HepG2 (cell line): ENCODE data around the gene RIPK1. TPM values are rescaled to one million over a fixed set of nuclear protein-coding genes. Genes with fewer than 3 reads are reported as not detected.

ENCODE experiments used
- ATF1 ChIP-seq: IDR thresholded peaks from 2 replicates; pipeline ENCODE4 v1.6.1; 2016; ENCODE audit warnings: mild to moderate bottlenecking, control low read depth
- MXI1 ChIP-seq: IDR thresholded peaks from 3 replicates; pipeline ENCODE4 v1.6.1; 2012; ENCODE audit warnings: low read depth, low read length, inconsistent platforms, borderline replicate concordance
- NFE2 ChIP-seq: sonication (generic); formaldehyde crosslinking; IDR thresholded peaks from 2 replicates; pipeline ENCODE4 v1.4.0; 2020; ENCODE audit warnings: missing genetic modification reagents
- NONO ChIP-seq, 2 experiments: fragments of 450-650 bp in 1 of 2; sonication (generic) in 1 of 2; formaldehyde crosslinking in 1 of 2; IDR thresholded peaks in 1 of 2; conservative IDR thresholded peaks in 1 of 2; 2 replicates each; pipeline versions ENCODE4 v1.6.1 to v1.8.0; 2017 to 2022; ENCODE audit warnings: mild to moderate bottlenecking in 1 of 2, missing genetic modification reagents in 1 of 2, moderate library complexity in 1 of 2
- POLR2AphosphoS2 ChIP-seq: IDR thresholded peaks from 2 replicates; pipeline ENCODE4 v1.6.1; 2011; ENCODE audit warnings: low read depth, low read length, improper control_type of control experiment
- TSC22D2 ChIP-seq: sonication (generic); formaldehyde crosslinking; IDR thresholded peaks from 2 replicates; pipeline ENCODE4 v1.5.1; 2020; ENCODE audit warnings: missing genetic modification reagents, mild to moderate bottlenecking, borderline replicate concordance
- ZNF253 ChIP-seq: sonication (generic); formaldehyde crosslinking; IDR thresholded peaks from 2 replicates; pipeline ENCODE4 v1.8.0; 2022; ENCODE audit warnings: mild to moderate bottlenecking, missing genetic modification reagents, borderline replicate concordance
- ZNF264 ChIP-seq: sonication (generic); formaldehyde crosslinking; IDR thresholded peaks from 2 replicates; pipeline ENCODE4 v1.4.0; 2020; ENCODE audit warnings: missing genetic modification reagents
- ZNF335 ChIP-seq: sonication (generic); formaldehyde crosslinking; IDR thresholded peaks from 2 replicates; pipeline ENCODE4 v1.4.0; 2020; ENCODE audit warnings: missing genetic modification reagents
- ZNF451 ChIP-seq: sonication (generic); formaldehyde crosslinking; IDR thresholded peaks from 2 replicates; pipeline ENCODE4 v1.5.0; 2020; ENCODE audit warnings: mild to moderate bottlenecking, missing genetic modification reagents
- ZNF629 ChIP-seq: sonication (generic); formaldehyde crosslinking; conservative IDR thresholded peaks from 2 replicates; pipeline ENCODE4 v1.5.0; 2020; ENCODE audit warnings: missing genetic modification reagents
- polyA plus RNA-seq, 8 experiments: library from polyadenylated mRNA; depleted of rRNA in 3 of 8; stranded (reverse) in 7 of 8; unstranded in 1 of 8; fragments of >200 nt; fragmentation: Illumina TruSeq in 4 of 8; extraction: Trizol in 4 of 8; gene quantifications; 2 replicates each; pipeline versions ENCODE4 v1.2.1 to v1.2.3, GENCODE V29; 2011 to 2016; ENCODE audit warnings: low read depth in 4 of 8, missing spikeins in 1 of 8, mixed read lengths in 1 of 8; ENCODE audit not compliant: insufficient read depth in 1 of 8
- total RNA-seq, 5 experiments: library from RNA; depleted of rRNA; stranded (reverse); fragments of >200 nt; fragmentation: Illumina TruSeq; extraction: Trizol; gene quantifications; 2 replicates each; pipeline ENCODE4 v1.2.3, GENCODE V29; 2016; ENCODE audit warnings: low read depth in 1 of 5
- TF ChIP-seq, protein P1 (sequence below): sonication (generic); formaldehyde crosslinking; IDR thresholded peaks from 2 replicates; pipeline ENCODE4 v1.4.0; 2020; ENCODE audit warnings: missing genetic modification reagents
- TF ChIP-seq, protein P2 (sequence below): sonication (generic); formaldehyde crosslinking; IDR thresholded peaks from 2 replicates; pipeline ENCODE4 v1.8.1; 2023; ENCODE audit warnings: mild to moderate bottlenecking, missing genetic modification reagents
- TF ChIP-seq, protein P3 (sequence below): sonication (generic); formaldehyde crosslinking; IDR thresholded peaks from 2 replicates; pipeline ENCODE4 v1.8.0; 2022; ENCODE audit warnings: missing genetic modification reagents, mild to moderate bottlenecking, borderline replicate concordance
- TF ChIP-seq, protein P4 (sequence below): sonication (generic); formaldehyde crosslinking; IDR thresholded peaks from 2 replicates; pipeline ENCODE4 v1.4.0; 2020; ENCODE audit warnings: mild to moderate bottlenecking, missing genetic modification reagents
- TF ChIP-seq, protein P5 (sequence below): sonication (generic); formaldehyde crosslinking; IDR thresholded peaks from 2 replicates; pipeline ENCODE4 v1.4.0; 2020; ENCODE audit warnings: missing genetic modification reagents

RIPK1 gene
- total and polyA plus RNA-seq, 2 of the 13 experiments (the other 11 are each of a cell fraction or from before 2014, with no cell fraction given) = 9.0 to 10.3 TPM

DNA sequence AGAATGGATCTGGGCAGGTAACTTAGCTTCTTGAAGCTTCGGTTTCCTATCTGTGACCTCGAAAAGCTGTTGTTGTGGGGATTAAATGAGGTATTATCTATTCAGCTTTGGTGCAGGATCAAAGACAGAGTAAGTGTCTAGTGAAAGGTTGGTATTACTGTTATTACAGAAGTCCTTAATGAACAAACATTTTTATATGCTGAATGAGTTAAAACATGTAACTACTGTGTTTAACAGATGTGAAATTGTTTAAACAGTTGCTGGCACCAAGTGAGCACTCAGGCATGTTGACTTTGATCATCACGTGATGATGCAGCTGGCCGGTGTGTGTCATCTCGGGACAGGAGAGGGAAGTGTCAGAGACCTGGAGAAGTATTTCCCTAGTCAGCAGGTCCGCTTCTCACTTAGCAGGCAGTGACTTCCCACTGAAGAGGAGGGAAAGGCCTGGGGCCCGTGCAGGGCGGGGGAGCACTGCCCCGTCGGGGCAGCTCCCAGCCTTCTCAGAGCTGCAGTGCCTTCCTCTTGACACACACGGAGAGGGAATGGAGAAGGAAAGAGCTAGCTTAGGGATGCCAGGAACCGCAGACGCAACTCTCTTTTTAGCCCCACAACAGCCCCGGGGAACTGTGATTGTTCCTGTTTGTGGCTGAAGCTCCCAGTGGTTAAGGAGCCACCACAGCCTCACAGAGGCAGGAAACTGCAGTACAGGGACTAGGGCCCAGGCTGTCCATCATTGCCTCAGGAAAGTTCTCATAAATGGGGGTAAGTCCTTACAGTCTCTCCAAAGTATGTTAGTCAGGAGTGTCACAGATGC is 71.0 kb downstream of the RIPK1 start (continued):
- TF ChIP-seq, protein P1, sequence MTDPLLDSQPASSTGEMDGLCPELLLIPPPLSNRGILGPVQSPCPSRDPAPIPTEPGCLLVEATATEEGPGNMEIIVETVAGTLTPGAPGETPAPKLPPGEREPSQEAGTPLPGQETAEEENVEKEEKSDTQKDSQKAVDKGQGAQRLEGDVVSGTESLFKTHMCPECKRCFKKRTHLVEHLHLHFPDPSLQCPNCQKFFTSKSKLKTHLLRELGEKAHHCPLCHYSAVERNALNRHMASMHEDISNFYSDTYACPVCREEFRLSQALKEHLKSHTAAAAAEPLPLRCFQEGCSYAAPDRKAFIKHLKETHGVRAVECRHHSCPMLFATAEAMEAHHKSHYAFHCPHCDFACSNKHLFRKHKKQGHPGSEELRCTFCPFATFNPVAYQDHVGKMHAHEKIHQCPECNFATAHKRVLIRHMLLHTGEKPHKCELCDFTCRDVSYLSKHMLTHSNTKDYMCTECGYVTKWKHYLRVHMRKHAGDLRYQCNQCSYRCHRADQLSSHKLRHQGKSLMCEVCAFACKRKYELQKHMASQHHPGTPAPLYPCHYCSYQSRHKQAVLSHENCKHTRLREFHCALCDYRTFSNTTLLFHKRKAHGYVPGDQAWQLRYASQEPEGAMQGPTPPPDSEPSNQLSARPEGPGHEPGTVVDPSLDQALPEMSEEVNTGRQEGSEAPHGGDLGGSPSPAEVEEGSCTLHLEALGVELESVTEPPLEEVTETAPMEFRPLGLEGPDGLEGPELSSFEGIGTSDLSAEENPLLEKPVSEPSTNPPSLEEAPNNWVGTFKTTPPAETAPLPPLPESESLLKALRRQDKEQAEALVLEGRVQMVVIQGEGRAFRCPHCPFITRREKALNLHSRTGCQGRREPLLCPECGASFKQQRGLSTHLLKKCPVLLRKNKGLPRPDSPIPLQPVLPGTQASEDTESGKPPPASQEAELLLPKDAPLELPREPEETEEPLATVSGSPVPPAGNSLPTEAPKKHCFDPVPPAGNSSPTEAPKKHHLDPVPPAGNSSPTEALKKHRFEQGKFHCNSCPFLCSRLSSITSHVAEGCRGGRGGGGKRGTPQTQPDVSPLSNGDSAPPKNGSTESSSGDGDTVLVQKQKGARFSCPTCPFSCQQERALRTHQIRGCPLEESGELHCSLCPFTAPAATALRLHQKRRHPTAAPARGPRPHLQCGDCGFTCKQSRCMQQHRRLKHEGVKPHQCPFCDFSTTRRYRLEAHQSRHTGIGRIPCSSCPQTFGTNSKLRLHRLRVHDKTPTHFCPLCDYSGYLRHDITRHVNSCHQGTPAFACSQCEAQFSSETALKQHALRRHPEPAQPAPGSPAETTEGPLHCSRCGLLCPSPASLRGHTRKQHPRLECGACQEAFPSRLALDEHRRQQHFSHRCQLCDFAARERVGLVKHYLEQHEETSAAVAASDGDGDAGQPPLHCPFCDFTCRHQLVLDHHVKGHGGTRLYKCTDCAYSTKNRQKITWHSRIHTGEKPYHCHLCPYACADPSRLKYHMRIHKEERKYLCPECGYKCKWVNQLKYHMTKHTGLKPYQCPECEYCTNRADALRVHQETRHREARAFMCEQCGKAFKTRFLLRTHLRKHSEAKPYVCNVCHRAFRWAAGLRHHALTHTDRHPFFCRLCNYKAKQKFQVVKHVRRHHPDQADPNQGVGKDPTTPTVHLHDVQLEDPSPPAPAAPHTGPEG = peak; percentile 52; the same call in 1 of the 2 replicates
- TF ChIP-seq, protein P2, sequence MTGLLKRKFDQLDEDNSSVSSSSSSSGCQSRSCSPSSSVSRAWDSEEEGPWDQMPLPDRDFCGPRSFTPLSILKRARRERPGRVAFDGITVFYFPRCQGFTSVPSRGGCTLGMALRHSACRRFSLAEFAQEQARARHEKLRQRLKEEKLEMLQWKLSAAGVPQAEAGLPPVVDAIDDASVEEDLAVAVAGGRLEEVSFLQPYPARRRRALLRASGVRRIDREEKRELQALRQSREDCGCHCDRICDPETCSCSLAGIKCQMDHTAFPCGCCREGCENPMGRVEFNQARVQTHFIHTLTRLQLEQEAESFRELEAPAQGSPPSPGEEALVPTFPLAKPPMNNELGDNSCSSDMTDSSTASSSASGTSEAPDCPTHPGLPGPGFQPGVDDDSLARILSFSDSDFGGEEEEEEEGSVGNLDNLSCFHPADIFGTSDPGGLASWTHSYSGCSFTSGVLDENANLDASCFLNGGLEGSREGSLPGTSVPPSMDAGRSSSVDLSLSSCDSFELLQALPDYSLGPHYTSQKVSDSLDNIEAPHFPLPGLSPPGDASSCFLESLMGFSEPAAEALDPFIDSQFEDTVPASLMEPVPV (CRISPR knock-in tag) = peak; percentile 14; the same call in 1 of the 2 replicates
- TF ChIP-seq TSC22D2 (CRISPR knock-in tag) (peak; percentile 54; the same call in 1 of the 2 replicates), NFE2 (CRISPR knock-in tag) (no peak), MXI1 (peak; percentile 87; the same call in 1 of the 3 replicates), ZNF335 (CRISPR knock-in tag) (peak; percentile 81; the same call in 1 of the 2 replicates), NONO (IDR thresholded peaks at IDR 0.05) (no peak), NONO (CRISPR knock-in tag; conservative IDR thresholded peaks at IDR 0.05) (no peak; the same call in 1 of the 2 replicates), ZNF451 (CRISPR knock-in tag) (no peak), POLR2AphosphoS2 (no peak), ZNF264 (CRISPR knock-in tag) (peak; percentile 81), ZNF629 (CRISPR knock-in tag) (0 out of 2 replicates have a peak, but pooled peaks have one; percentile 14), ZNF253 (no peak), ATF1 (CRISPR knock-in tag) (peak; percentile 34)
- TF ChIP-seq, protein P3, sequence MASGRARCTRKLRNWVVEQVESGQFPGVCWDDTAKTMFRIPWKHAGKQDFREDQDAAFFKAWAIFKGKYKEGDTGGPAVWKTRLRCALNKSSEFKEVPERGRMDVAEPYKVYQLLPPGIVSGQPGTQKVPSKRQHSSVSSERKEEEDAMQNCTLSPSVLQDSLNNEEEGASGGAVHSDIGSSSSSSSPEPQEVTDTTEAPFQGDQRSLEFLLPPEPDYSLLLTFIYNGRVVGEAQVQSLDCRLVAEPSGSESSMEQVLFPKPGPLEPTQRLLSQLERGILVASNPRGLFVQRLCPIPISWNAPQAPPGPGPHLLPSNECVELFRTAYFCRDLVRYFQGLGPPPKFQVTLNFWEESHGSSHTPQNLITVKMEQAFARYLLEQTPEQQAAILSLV (CRISPR knock-in tag) = no peak
- TF ChIP-seq, protein P4, sequence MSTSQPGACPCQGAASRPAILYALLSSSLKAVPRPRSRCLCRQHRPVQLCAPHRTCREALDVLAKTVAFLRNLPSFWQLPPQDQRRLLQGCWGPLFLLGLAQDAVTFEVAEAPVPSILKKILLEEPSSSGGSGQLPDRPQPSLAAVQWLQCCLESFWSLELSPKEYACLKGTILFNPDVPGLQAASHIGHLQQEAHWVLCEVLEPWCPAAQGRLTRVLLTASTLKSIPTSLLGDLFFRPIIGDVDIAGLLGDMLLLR = no peak
- TF ChIP-seq, protein P5, sequence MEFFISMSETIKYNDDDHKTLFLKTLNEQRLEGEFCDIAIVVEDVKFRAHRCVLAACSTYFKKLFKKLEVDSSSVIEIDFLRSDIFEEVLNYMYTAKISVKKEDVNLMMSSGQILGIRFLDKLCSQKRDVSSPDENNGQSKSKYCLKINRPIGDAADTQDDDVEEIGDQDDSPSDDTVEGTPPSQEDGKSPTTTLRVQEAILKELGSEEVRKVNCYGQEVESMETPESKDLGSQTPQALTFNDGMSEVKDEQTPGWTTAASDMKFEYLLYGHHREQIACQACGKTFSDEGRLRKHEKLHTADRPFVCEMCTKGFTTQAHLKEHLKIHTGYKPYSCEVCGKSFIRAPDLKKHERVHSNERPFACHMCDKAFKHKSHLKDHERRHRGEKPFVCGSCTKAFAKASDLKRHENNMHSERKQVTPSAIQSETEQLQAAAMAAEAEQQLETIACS (CRISPR knock-in tag) = no peak; the same call in 1 of the 2 replicates
